ENCODE measurements around the gene KIRREL3. TPM values are rescaled to one million over a fixed set of nuclear protein-coding genes. Genes with fewer than 3 reads are reported as not detected.

Gene KIRREL3
- total and polyA plus RNA-seq, 2 of the 8 experiments (the other 6 are each of a cell fraction or from before 2014, with no cell fraction given) = 0.29 to 0.32 TPM

DNA sequence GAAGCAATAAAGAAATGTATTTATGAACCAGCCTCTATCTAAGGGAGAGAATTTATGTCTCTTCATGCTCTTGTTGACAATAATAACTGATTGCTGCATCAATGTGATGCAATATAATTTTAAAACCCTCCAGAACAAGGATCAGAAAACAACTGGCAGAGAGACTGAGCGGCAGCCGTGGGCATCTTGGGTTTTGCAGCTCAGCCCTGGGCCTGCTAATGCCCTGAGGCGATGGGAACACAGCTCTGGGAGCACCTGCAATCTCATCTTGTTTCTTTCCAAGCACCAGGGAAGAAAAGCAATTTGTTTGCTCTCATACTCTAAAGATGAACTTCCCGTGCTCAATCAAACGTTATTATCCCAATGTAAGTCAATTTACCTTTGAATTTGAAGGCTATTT lies 399.4 kb downstream of the KIRREL3 start (continued):
- TF ChIP-seq CBX5 (IDR thresholded peaks at IDR 0.05; ENCODE audit: low read depth, low read length) (no peak), POU5F1 (IDR thresholded peaks at IDR 0.05; ENCODE audit: low read depth, low read length) (no peak), CHD1 (IDR thresholded peaks at IDR 0.05; ENCODE audit: low read depth, low read length) (no peak), CREB1 (IDR thresholded peaks at IDR 0.05) (no peak), RBBP5 (IDR thresholded peaks at IDR 0.05; ENCODE audit: borderline replicate concordance, low read depth, low read length) (no peak), SRF (IDR thresholded peaks at IDR 0.05; ENCODE audit: low read depth, low read length) (no peak)

Measured in H1 (cell line).